Activated T-cell treated with anti-CD3 and anti-CD28 coated beads, Interleukin-2, amount 50 U/mL, for 24 hours (primary cell): ENCODE data around the gene VWA5B2.

Experiments
- DNase-seq: peaks from one replicate; pipeline ENCODE4 v3.0.0-alpha.2; 2020
- H3K27ac Mint-ChIP-seq: 2 replicates; pipeline ENCODE4 v1.8.0; 2020; ENCODE audit warnings: mild to moderate bottlenecking, mixed read lengths
- H3K27me3 Mint-ChIP-seq: 2 replicates; pipeline ENCODE4 v1.8.0; 2020; ENCODE audit warnings: mixed read lengths
- H3K36me3 Mint-ChIP-seq: 2 replicates; pipeline ENCODE4 v1.8.0; 2020; ENCODE audit warnings: low read depth, mixed read lengths
- H3K4me1 Mint-ChIP-seq: 2 replicates; pipeline ENCODE4 v1.8.0; 2020; ENCODE audit warnings: low read depth, mixed read lengths
- H3K4me3 Mint-ChIP-seq: 2 replicates; pipeline ENCODE4 v1.8.0; 2020; ENCODE audit warnings: mild to moderate bottlenecking, moderate library complexity, mixed read lengths
- H3K9me3 Mint-ChIP-seq: 2 replicates; pipeline ENCODE4 v1.8.0; 2020; ENCODE audit warnings: mixed read lengths

VWA5B2 gene

DNA sequence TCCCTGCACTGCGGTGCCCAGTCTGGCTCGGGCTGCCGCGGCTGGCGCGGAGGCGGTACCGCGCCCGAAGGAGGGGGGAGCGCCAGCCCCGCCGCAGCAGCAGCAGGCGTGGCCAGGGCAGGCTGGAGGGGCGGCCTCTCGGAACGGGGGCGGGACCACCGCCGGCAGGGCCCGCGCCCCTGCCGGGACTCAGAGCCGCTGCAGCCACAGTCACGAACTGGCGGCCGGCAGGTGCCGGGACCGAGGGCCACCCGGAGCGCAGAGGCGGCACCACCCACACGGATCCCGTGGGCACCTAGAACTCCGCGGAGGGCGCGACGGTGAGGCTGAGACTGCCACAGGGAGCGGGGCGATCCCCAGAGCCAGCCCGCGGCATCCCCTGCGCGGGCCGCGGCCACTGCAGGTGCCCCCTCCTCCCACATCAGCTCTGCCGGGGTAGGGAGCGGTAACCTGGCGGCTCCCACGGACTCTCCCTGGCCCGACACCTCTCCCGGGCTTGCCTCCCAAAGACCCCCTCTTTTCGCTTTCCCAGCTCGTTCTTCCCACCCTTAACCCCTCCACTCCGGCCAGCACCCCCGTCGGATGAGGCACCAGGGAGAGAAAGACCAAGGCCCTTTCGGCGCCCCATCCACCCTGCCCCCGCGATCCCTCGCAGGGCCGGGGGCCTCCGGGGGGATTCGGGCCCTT, at the start of gene VWA5B2:
Gene VWA5B2 (plus strand): TSS at position 192 of the 687 bp plus-strand sequence. CDS start 944 bp downstream, outside the sequence.
- no peaks in the 10 kb centered on the region for H3K9me3 Mint-ChIP-seq
- no peak within 1 kb of the TSS for H3K27ac Mint-ChIP-seq
- H3K4me1 Mint-ChIP-seq, result peaks cover 7% of the 10 kb centered on the region
- no peaks in the 10 kb centered on the region for H3K36me3 Mint-ChIP-seq
- peak within 1 kb of the TSS; percentile 61 for H3K4me3 Mint-ChIP-seq
- DNase-seq, result peak; percentile 83
- H3K27me3 Mint-ChIP-seq, result peaks cover 71% of the 10 kb centered on the region

DNA sequence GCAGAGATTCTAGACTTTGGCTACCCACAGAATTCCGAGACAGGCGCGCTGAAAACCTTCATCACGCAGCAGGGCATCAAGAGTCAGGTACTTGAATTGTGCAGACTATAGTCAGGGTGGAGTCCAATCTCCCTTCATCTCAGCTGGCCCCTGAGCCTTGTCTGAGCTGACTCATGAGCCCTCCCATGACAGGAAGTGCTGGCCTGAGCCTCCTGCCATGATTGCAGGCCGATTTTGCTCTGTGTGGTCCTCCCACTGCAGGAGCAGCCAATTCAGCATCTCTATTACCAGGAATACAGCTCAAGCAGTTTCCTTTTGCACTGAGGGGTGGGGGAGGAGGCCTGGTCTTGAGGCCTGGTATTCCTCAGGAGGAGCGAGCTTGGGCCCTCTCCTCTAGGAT, 49.2 kb upstream of the VWA5B2 start:
- Mint-ChIP-seq H3K27ac (no peak overlapping the region), H3K9me3 (no peaks in the 10 kb centered on the region), H3K4me1 (peaks cover 36% of the 10 kb centered on the region), H3K36me3 (peaks cover 95% of the 10 kb centered on the region), H3K4me3 (no peak overlapping the region), H3K27me3 (no peaks in the 10 kb centered on the region)
- DNase-seq, result no peak

DNA sequence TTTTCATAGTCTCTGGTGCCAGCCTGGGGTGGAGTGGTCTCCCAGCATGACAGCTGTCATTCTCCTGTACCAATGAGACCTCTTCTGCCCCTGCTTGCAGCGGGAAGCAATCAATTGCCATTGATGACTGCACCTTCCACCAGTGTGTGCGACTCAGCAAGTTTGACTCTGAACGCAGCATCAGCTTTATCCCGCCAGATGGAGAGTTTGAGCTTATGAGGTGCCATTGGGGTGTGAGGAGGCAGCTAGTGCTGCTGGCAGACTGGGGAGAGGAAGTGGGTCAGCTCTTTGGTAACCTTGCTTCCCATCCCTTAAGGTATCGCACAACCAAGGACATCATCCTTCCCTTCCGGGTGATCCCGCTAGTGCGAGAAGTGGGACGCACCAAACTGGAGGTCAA, 47.8 kb upstream of the VWA5B2 start:
- H3K9me3 Mint-ChIP-seq, result no peaks in the 10 kb centered on the region
- no peaks in the 10 kb centered on the region for H3K27me3 Mint-ChIP-seq
- no peak overlapping the region for H3K4me3 Mint-ChIP-seq
- H3K36me3 Mint-ChIP-seq, result peaks cover 95% of the 10 kb centered on the region
- DNase-seq, result no peak
- H3K27ac Mint-ChIP-seq, result peak overlapping the region; percentile 5
- H3K4me1 Mint-ChIP-seq, result peaks cover 28% of the 10 kb centered on the region

DNA sequence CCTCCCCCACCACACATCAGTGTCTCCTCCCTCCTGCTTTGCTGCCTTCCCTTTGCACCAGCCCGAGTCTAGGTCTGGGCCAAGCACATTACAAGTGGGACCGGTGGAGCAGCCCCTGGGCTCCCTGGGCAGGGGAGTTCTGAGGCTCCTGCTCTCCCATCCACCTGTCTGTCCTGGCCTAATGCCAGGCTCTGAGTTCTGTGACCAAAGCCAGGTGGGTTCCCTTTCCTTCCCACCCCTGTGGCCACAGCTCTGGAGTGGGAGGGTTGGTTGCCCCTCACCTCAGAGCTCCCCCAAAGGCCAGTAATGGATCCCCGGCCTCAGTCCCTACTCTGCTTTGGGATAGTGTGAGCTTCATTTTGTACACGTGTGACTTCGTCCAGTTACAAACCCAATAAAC, 45.7 kb upstream of the VWA5B2 start:
- H3K27me3 Mint-ChIP-seq, result no peaks in the 10 kb centered on the region
- H3K9me3 Mint-ChIP-seq, result no peaks in the 10 kb centered on the region
- H3K4me1 Mint-ChIP-seq, result peaks cover 25% of the 10 kb centered on the region
- DNase-seq, result no peak
- H3K4me3 Mint-ChIP-seq, result no peak overlapping the region
- peak overlapping the region; percentile 56 for H3K27ac Mint-ChIP-seq
- H3K36me3 Mint-ChIP-seq, result peaks cover 93% of the 10 kb centered on the region

DNA sequence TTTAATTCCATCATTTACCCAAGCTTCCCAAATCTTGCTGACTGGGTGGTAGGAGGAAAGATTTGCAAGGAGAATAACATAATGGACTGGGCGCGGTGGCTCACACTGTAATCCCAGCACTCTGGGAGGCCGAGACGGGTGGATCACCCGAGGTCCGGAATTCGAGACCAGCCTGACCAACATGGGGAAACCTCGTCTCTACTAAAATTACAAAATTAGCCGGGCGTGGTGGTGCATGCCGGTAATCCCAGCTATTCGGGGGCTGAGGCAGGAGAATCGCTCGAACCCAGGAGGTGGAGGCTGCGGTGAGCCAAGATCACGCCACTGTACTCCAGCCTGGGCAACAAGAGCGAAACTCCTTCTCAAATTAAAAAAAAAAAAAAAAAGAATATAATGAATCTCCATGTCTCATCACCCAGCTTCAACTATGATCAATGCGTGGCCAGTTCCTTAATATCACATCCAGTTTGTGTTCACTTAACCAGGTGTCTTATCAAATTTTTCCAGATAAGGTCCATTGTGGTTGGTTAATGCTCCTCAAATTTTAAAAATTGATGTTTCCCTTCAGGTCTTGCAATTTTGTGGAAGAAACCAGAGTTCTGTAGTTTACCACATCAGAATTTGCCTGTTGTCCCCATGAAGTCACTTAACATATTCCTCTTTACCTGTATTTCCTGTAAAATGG, 44.7 kb upstream of the VWA5B2 start:
- H3K27me3 Mint-ChIP-seq, result no peaks in the 10 kb centered on the region
- peak overlapping the region; percentile 95 for H3K4me3 Mint-ChIP-seq
- peaks cover 93% of the 10 kb centered on the region for H3K36me3 Mint-ChIP-seq
- peaks cover 29% of the 10 kb centered on the region for H3K4me1 Mint-ChIP-seq
- H3K9me3 Mint-ChIP-seq, result no peaks in the 10 kb centered on the region
- no peak for DNase-seq
- peak overlapping the region; percentile 98 for H3K27ac Mint-ChIP-seq

DNA sequence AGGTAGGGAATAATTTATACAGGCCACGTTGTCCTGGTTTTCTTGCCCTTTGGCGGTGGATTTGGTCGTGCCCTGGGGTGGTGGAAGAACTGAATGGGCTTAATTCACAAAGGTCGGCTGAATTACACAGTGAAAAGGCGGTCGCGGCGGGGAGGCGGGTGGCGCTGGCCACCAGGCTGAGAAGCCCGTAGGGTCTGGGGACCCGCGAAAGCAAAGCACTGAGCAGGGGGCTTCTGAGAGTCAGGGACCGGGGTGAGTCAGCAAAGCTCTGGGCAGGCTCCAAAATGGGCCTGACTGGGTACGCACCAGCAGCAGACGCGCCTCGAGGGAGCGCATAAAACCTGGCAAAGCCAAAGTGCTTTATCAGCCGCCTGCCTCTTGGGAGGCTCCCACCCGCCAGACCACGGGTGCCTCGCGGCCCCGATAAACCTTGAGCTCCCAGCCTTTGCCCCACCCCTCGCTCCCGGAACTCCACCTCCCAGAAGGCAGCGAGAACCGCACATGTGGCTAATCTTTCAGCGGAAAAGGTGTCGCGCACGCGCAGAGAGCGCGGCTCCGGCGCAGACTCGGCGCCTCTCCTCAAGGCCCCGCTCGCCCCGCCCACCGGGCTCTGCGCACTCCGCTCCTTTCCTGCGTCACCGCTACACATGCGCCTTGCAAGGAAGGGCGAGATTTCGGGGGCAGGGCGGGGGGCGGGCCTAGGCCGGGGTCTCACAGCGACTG, 43.8 kb upstream of the VWA5B2 start:
- Mint-ChIP-seq H3K4me1 (peaks cover 33% of the 10 kb centered on the region), H3K27ac (peak overlapping the region; percentile 98), H3K27me3 (no peaks in the 10 kb centered on the region), H3K4me3 (peak overlapping the region; percentile 95), H3K36me3 (peaks cover 93% of the 10 kb centered on the region), H3K9me3 (no peaks in the 10 kb centered on the region)
- peak; percentile 99 for DNase-seq

DNA sequence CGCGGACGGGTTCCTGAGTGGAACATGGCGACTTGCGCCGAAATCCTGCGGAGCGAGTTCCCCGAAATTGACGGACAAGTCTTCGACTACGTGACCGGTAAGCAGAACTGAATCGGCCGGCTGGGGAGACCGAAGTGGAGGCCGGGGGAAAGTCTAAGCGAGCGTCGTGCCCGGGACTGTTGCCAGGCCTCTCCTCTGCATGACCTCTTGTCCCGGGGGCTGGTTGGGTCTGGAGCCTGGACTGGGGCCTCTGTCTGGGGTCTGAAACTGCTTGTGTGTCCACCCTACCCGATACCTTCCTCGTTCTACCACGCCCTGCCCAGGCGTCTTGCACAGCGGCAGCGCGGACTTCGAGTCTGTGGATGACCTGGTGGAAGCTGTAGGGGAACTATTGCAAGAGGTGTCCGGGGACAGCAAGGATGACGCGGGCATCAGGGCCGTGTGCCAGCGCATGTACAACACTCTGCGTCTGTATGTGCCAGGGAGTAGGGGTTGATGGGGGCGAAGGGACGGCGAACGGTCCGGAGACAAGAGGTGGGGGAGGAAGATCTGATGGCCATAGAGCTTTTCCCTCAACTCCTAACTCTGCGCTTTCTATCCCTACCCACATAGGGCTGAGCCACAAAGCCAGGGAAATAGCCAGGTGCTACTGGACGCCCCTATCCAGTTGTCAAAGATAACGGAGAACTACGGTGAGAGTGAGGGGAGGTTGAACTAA, 43.0 kb upstream of the VWA5B2 start, which contains the start of gene ABCF3:
Gene ABCF3 (plus strand): TSS at position 16 of the 718 bp plus-strand sequence. CDS start 9 bp downstream, at position 25.
- Mint-ChIP-seq H3K4me1 (peaks cover 33% of the 10 kb centered on the region), H3K9me3 (no peaks in the 10 kb centered on the region), H3K27ac (peak within 1 kb of the TSS; percentile 98), H3K4me3 (peak within 1 kb of the TSS; percentile 95), H3K27me3 (no peaks in the 10 kb centered on the region), H3K36me3 (peaks cover 93% of the 10 kb centered on the region)
- no peak for DNase-seq

DNA sequence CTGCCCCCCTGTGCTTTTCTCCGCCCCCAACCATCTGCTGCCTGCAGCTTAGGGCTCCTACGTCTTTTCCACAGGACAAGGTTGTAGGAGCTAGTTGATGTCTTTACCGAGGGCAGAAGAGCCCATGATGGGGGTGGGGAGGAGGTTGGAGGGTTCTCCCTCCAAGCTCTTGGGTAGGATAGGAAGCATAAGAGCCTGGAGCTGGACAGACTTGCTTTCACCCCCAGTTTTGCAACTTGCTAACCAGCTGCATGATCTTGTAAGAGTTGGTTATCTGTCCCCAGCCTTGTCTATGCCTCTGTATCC, 42.5 kb upstream of the VWA5B2 start:
- Mint-ChIP-seq H3K4me1 (peaks cover 33% of the 10 kb centered on the region), H3K4me3 (peak overlapping the region; percentile 95), H3K9me3 (no peaks in the 10 kb centered on the region), H3K36me3 (peaks cover 93% of the 10 kb centered on the region), H3K27ac (peak overlapping the region; percentile 98), H3K27me3 (no peaks in the 10 kb centered on the region)
- DNase-seq, result no peak

DNA sequence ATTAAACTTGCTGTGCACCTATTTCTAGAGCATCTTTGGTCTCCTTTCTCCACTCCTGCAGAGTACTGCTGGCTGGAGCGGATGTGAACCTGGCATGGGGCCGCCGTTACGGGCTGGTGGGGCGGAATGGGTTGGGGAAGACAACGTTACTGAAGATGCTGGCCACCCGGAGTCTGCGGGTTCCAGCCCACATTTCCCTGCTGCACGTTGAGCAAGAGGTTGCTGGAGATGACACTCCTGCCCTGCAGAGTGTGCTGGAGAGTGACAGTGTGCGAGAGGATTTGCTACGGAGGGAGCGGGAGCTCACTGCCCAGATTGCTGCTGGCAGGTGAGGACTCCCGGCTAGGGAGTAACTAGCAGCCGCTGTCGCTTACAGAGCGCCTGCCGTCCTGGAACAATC, 41.3 kb upstream of the VWA5B2 start:
- no peak for DNase-seq
- peaks cover 33% of the 10 kb centered on the region for H3K4me1 Mint-ChIP-seq
- H3K4me3 Mint-ChIP-seq, result peak overlapping the region; percentile 95
- H3K36me3 Mint-ChIP-seq, result peaks cover 93% of the 10 kb centered on the region
- no peaks in the 10 kb centered on the region for H3K9me3 Mint-ChIP-seq
- no peaks in the 10 kb centered on the region for H3K27me3 Mint-ChIP-seq
- H3K27ac Mint-ChIP-seq, result peak overlapping the region; percentile 72

DNA sequence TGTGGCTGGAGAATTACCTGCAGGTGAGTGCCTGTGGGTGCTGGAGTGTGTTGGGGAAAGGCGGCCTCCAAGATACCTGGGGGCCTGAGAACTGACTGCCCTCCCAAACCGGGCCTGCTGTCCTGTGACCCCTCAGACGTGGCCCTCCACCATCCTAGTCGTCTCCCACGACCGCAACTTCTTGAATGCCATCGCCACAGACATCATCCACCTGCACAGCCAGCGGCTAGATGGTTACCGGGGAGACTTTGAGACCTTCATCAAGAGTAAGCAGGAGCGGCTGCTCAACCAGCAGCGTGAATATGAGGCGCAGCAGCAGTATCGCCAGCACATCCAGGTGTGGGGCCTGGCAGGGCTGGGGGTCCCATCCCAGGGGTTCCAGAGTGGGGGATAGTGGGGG, 40.0 kb upstream of the VWA5B2 start:
- no peaks in the 10 kb centered on the region for H3K9me3 Mint-ChIP-seq
- peaks cover 93% of the 10 kb centered on the region for H3K36me3 Mint-ChIP-seq
- peak overlapping the region; percentile 53 for H3K27ac Mint-ChIP-seq
- DNase-seq, result no peak
- no peaks in the 10 kb centered on the region for H3K27me3 Mint-ChIP-seq
- H3K4me1 Mint-ChIP-seq, result peaks cover 33% of the 10 kb centered on the region
- no peak overlapping the region for H3K4me3 Mint-ChIP-seq

DNA sequence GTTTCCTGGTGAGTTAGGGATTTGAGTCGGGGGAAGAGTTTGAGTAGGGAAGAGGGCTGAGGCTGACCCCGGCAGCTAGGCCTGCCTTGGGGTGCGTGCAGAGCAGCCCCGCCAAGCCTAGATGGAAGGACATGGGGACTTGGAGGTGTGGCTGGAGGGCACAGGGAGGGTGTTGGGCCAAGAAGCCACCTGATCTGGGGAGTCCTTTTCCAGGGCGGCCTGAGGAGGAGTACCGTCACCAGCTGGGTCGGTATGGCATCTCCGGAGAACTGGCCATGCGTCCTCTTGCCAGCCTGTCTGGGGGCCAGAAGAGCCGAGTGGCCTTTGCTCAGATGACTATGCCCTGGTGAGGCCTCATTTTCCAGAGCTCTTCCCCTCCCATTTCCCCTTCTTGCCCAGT, 36.5 kb upstream of the VWA5B2 start:
- H3K27me3 Mint-ChIP-seq, result no peaks in the 10 kb centered on the region
- H3K36me3 Mint-ChIP-seq, result peaks cover 87% of the 10 kb centered on the region
- no peak for DNase-seq
- peaks cover 13% of the 10 kb centered on the region for H3K4me1 Mint-ChIP-seq
- no peak overlapping the region for H3K4me3 Mint-ChIP-seq
- peak overlapping the region; percentile 41 for H3K27ac Mint-ChIP-seq
- H3K9me3 Mint-ChIP-seq, result no peaks in the 10 kb centered on the region

DNA sequence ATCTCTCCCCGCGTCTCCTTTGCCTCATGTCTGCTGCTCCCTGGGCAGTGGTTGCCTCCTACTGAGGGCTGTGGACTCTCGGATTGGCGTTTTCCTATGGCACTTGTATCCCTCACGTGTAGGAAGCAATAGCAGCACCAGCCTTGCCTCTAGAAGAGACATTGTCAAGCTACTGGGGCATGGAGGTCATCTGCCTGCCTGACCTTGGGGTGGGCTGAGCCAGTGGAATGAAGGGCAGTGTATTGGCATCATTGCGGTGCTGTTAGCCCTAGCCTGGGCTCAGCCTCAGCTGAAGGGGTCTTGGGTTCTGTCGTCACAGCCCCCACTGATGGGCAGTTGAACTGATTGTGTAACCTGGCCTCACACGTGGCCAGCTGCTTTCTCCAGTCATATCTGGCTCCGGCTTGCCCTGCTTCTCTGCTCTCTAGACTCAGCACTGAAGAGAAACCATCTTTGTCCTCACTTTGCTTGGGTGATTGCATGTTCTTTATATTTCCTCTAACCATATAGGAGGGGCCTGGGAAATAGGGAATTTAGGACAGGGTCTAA, 35.3 kb upstream of the VWA5B2 start:
- no peak overlapping the region for H3K4me3 Mint-ChIP-seq
- H3K4me1 Mint-ChIP-seq, result peaks cover 6% of the 10 kb centered on the region
- no peak for DNase-seq
- H3K27ac Mint-ChIP-seq, result peak overlapping the region; percentile 22
- no peaks in the 10 kb centered on the region for H3K9me3 Mint-ChIP-seq
- H3K36me3 Mint-ChIP-seq, result peaks cover 75% of the 10 kb centered on the region
- H3K27me3 Mint-ChIP-seq, result no peaks in the 10 kb centered on the region

DNA sequence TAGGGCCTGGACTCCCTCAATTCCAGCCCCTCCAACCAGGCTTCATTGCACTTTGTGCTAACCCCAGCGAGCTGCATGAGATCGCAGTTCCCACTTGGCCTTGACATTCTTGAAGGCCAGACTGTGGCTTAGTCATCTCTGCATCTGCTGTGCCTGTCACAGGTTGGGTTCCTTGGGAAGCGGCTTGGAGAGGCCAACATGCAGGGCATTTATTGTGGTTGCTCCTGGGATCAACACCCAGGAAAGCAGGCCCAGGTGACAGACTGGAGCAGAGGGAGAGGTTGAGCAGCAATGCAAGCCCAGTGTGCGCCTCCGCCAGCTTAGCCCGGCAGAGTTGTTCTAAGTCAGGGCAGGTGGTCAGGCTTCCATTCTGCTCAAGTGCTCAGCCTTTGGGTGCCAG, 32.8 kb upstream of the VWA5B2 start:
- Mint-ChIP-seq H3K4me1 (no peaks in the 10 kb centered on the region), H3K9me3 (no peaks in the 10 kb centered on the region), H3K27ac (no peak overlapping the region), H3K36me3 (peaks cover 51% of the 10 kb centered on the region), H3K27me3 (no peaks in the 10 kb centered on the region), H3K4me3 (no peak overlapping the region)
- DNase-seq, result no peak

DNA sequence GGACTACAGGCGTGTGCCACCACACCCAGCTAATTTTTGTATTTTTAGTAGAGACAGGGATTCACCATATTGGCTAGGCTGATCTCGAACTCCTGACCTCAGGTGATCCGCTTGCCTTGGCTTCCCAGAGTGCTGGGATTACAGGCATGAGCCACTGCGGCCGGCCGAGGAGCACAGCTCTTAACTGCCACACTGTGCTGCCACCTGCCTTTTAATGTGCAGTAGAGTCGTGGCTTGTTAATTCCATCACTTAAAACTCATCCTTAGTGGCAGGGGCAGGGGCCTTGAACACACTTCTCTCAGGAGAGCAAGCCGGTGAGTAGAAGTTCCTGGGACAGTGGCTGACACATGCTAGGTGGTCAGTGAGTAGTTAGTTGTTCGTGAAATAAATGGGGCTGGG, 30.9 kb upstream of the VWA5B2 start:
- DNase-seq, result no peak
- H3K4me3 Mint-ChIP-seq, result no peak overlapping the region
- no peaks in the 10 kb centered on the region for H3K27me3 Mint-ChIP-seq
- H3K4me1 Mint-ChIP-seq, result no peaks in the 10 kb centered on the region
- no peak overlapping the region for H3K27ac Mint-ChIP-seq
- peaks cover 31% of the 10 kb centered on the region for H3K36me3 Mint-ChIP-seq
- H3K9me3 Mint-ChIP-seq, result no peaks in the 10 kb centered on the region
